COLO668 (cell line): ENCODE results near the gene TOMM34.

Experiments used
- DNase-seq: peaks from one replicate; lab custom pipeline; 2025; ENCODE audit not compliant: unreplicated experiment; lab: John Stamatoyannopoulos, UW

The TOMM34 gene

GRCh38 chr20:44960103-44960852 lies at the start of gene TOMM34:
TOMM34 (minus strand) TSS chr20:44960397; CDS start chr20:44960333, 64 bp downstream.
- DNase-seq, result peak; percentile 99

- no peak for DNase-seq
Observed at GRCh38 chr20:45008521-45009049, 48.4 kb upstream of the TOMM34 start.

GRCh38 chr20:44997668-44998067 lies 37.5 kb upstream of the TOMM34 start:
- DNase-seq, result no peak

GRCh38 chr20:44997171-44997570 lies 37.0 kb upstream of the TOMM34 start:
- DNase-seq, result no peak

- no peak for DNase-seq
Observed at GRCh38 chr20:44993343-44993742, 33.1 kb upstream of the TOMM34 start.

GRCh38 chr20:44990957-44991356 lies 30.8 kb upstream of the TOMM34 start:
- no peak for DNase-seq

GRCh38 chr20:44990425-44990824 lies 30.2 kb upstream of the TOMM34 start:
- DNase-seq, result no peak

GRCh38 chr20:44988631-44989171 lies 28.5 kb upstream of the TOMM34 start:
- no peak for DNase-seq

GRCh38 chr20:44983093-44983674 lies 23.0 kb upstream of the TOMM34 start:
- DNase-seq, result no peak

- no peak for DNase-seq
Observed at GRCh38 chr20:44981736-44982406, 21.7 kb upstream of the TOMM34 start.

GRCh38 chr20:44979090-44979621 lies 19.0 kb upstream of the TOMM34 start:
- no peak for DNase-seq

GRCh38 chr20:44976698-44977097 lies 16.5 kb upstream of the TOMM34 start:
- no peak for DNase-seq

GRCh38 chr20:44973053-44973452 lies 12.9 kb upstream of the TOMM34 start:
- no peak for DNase-seq

- DNase-seq, result no peak
Observed at GRCh38 chr20:44970243-44970757, 10.1 kb upstream of the TOMM34 start.

GRCh38 chr20:44969300-44969894 lies 9.2 kb upstream of the TOMM34 start:
- DNase-seq, result no peak

GRCh38 chr20:44967207-44967807 lies 7.1 kb upstream of the TOMM34 start:
- no peak for DNase-seq

- peak; percentile 98 for DNase-seq
Observed at GRCh38 chr20:44966030-44966961, 6.1 kb upstream of the TOMM34 start, which contains the start of gene STK4. STK4 (plus strand) TSS chr20:44966512; CDS start chr20:44966569, 57 bp downstream.

GRCh38 chr20:44965651-44966029 lies 5.4 kb upstream of the TOMM34 start:
- no peak for DNase-seq
